ENCODE measurements around the gene NXPE1. TPM values are rescaled to one million over a fixed set of nuclear protein-coding genes. Genes with fewer than 3 reads are reported as not detected.
"Not testable (repeated sequence)": the region's sequence is repeated elsewhere in the genome, so short reads cannot be mapped to it uniquely, and the experiment has no call there.

The NXPE1 gene
- total RNA-seq (100 to 1,000 TPM in 1 of 5 donors, not detected in 4; 176 TPM), polyA plus RNA-seq (not detected)
- long read RNA-seq, donor 1 = 0 reads
- long read RNA-seq, donor 2 = 0 reads
- long read RNA-seq, donor 3 = 0 reads
- long read RNA-seq, donor 4 = 0 reads
- long read RNA-seq, donor 5 = 0 reads
- long read RNA-seq, donor 6 = 0 reads
- long read RNA-seq, donor 7 = 0 reads
- long read RNA-seq, donor 8 = 0 reads
- long read RNA-seq, donor 9 = 0 reads
- long read RNA-seq, donor 10 = 0 reads

DNA sequence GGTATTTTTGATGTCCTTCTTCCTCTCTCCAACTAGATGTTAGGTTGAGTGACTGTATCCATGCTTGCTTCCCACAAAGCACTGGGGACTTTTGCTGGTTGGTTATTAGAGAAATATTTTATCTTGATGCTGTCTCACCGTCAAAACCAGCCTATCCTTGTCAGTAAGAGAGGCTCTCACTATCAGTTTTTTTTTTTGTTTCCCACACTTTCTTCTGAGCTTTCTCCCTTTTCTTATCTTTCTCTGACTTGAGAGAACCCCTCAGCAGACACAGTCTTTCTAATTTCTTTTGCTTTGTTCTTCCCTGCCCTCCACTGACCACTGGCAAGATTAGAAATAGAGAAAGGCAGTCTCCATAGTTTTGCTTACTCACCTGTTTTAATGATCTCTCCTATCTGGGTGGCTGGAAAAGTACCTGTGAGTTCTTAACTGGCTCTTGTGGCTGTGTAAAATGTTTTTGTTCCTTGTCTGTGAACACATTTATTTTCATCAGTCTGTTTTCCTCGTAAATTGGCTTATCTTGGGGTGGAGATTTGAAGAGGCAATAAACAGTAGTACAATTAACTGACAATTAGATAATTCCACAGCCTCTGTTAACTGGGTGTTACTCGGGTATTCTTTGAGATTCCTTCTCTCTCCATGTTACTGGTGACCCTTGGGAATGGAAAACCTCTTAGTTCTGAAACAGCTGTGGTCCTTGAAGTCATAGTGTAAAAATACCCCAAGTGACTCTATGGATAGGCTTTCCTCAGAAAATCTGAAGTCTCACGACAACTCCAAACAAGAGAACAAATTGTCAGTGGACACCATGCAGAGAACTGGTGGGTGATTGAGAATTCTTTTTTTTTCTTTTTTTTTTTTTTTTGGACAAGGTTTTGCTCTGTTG, at the start of gene NXPE1:
Gene NXPE1 (minus strand): TSS at position 457 of the 886 bp plus-strand sequence. CDS start 8,680 bp downstream, outside the sequence.
- Histone ChIP-seq H3K9me3 (no peaks in the 10 kb centered on the region), H3K36me3 (no peaks in the 10 kb centered on the region), H3K27me3 (no peaks in the 10 kb centered on the region), H3K27ac (no peak within 1 kb of the TSS), H3K4me1 (no peaks in the 10 kb centered on the region), H3K4me3 (no peak within 1 kb of the TSS)
- TF ChIP-seq EP300 (IDR thresholded peaks at IDR 0.05) (no peak), POLR2AphosphoS5 (IDR thresholded peaks at IDR 0.05) (no peak), POLR2A (IDR thresholded peaks at IDR 0.05) (no peak)
- TF ChIP-seq, protein P1, sequence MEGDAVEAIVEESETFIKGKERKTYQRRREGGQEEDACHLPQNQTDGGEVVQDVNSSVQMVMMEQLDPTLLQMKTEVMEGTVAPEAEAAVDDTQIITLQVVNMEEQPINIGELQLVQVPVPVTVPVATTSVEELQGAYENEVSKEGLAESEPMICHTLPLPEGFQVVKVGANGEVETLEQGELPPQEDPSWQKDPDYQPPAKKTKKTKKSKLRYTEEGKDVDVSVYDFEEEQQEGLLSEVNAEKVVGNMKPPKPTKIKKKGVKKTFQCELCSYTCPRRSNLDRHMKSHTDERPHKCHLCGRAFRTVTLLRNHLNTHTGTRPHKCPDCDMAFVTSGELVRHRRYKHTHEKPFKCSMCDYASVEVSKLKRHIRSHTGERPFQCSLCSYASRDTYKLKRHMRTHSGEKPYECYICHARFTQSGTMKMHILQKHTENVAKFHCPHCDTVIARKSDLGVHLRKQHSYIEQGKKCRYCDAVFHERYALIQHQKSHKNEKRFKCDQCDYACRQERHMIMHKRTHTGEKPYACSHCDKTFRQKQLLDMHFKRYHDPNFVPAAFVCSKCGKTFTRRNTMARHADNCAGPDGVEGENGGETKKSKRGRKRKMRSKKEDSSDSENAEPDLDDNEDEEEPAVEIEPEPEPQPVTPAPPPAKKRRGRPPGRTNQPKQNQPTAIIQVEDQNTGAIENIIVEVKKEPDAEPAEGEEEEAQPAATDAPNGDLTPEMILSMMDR (IDR thresholded peaks at IDR 0.05) = no peak
- no peak for DNase-seq
- intact Hi-C loops (cut with DNase I; ENCODE audit: low total_unique reads) = no loop called here
- 48 to 71% (median 55%) methylated on average over 4 of the region's 4 CpGs for WGBS, 5 donors

DNA sequence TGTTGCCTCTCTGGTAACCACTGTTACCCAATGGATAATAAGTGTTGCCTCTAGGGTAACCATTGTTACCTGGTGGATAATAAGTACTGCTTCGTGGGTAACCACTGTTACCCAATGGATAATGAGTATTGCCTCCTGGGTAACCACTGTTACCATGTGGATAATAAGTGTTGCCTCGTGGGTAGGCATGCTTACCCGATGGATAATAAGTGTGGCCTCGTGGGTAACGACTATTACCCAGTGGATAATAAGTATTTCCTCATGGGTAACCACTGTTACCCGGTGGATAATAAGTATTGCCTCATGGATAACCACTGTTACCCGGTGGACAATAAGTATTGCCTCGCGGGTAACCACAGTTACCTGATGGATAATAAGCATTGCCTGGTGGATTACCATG, 49.7 kb upstream of the NXPE1 start:
- Histone ChIP-seq H3K36me3 (no peaks in the 10 kb centered on the region), H3K4me3 (no peak overlapping the region), H3K27me3 (no peaks in the 10 kb centered on the region), H3K9me3 (no peaks in the 10 kb centered on the region), H3K4me1 (no peaks in the 10 kb centered on the region), H3K27ac (no peak overlapping the region)
- intact Hi-C loops (cut with DNase I; ENCODE audit: low total_unique reads) = no loop called here
- no peak for DNase-seq
- 70 to 91% (median 89%) methylated on average over 9 of the region's 9 CpGs for WGBS, 5 donors
- no peak for TF ChIP-seq EP300 (IDR thresholded peaks at IDR 0.05)

DNA sequence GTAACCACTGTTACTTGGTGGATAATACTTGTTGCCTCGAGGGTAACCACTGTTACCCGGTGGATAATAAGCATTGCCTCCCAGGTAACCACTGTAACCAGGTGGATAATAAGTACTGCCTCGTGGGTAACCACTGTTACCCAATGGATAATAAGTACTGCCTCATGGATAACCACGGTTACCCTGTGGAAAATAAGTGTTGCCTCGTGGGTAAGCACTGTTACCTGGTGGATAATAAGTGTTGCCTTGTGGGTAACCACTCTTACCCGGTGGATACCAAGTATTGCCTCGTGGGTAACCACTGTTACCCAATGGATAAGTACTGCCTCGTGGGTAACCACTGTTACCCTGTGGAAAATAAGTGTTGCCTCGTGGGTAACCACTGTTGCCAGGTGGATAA, 48.9 kb upstream of the NXPE1 start:
- H3K4me3 ChIP-seq; H3K4me1 ChIP-seq; H3K9me3 ChIP-seq; intact Hi-C loops (cut with DNase I; ENCODE audit: low total_unique reads); DNase-seq; H3K36me3 ChIP-seq; H3K27ac ChIP-seq; H3K27me3 ChIP-seq: not testable (repeated sequence)
- WGBS, 5 donors = 70 to 86% (median 79%) methylated on average over 9 of the region's 9 CpGs

DNA sequence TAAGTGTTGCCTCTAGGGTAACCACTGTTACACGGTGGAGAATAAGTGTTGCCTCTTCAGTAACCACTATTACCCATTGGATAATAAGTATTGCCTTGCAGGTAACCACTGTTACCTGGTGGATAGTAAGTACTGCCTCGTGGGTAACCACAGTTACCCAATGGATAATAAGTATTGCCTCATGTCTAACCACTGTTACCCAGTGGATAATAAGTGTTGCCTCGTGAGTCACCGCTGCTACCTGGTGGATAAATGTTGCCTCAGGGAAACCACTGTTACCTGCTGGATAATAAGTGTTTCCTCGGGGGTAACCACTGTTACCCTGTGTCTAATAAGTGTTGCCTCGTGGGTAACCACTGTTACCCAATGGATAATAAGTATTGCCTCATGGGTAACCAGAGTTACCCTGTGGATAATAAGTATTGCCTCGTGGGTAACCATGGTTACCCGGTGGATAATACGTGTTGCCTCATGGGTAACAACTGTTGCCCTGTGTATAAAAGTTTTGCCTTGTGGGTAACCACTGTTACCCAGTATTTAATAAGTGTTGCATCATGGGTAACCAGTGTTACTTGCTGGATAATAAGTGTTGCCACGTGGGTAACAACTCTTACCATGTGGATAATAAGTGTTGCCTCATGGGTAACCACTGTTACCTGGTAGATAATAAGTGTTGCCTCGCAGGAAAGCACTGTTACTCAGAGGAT, 48.2 kb upstream of the NXPE1 start:
- no peaks in the 10 kb centered on the region for H3K27me3 ChIP-seq
- H3K36me3 ChIP-seq = no peaks in the 10 kb centered on the region
- H3K27ac ChIP-seq = no peak overlapping the region
- no peak for DNase-seq
- no peaks in the 10 kb centered on the region for H3K9me3 ChIP-seq
- TF ChIP-seq POLR2A (IDR thresholded peaks at IDR 0.05) (no peak), POLR2AphosphoS5 (IDR thresholded peaks at IDR 0.05) (no peak), EP300 (IDR thresholded peaks at IDR 0.05) (no peak)
- TF ChIP-seq, protein P1 (IDR thresholded peaks at IDR 0.05) = no peak
- intact Hi-C loops (cut with DNase I; ENCODE audit: low total_unique reads) = no loop called here
- no peak overlapping the region for H3K4me3 ChIP-seq
- no peaks in the 10 kb centered on the region for H3K4me1 ChIP-seq
- 82 to 90% (median 86%) methylated on average over 10 to 11 of the region's 11 CpGs for WGBS, 5 donors

DNA sequence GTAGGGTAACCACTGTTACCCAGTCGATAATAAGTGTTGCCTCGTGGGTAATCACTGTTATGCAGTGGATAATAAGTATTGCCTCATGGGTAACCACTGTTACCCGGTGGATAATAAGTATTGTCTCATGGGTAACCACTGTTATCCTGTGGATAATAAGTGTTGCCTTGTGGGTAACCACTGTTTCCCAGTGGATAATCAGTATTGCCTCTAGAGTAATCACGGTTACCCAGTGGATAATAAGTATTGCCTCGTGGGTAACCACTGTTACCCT, 47.1 kb upstream of the NXPE1 start:
- H3K27ac ChIP-seq; intact Hi-C loops (cut with DNase I; ENCODE audit: low total_unique reads); H3K27me3 ChIP-seq; H3K4me1 ChIP-seq; H3K36me3 ChIP-seq; DNase-seq; H3K9me3 ChIP-seq; H3K4me3 ChIP-seq: not testable (repeated sequence)
- 79 to 94% (median 89%) methylated on average over 5 of the region's 5 CpGs for WGBS, 5 donors
